Measurements from ENCODE around the gene SH2D3A.
"Not testable (repeated sequence)": the region's sequence is repeated elsewhere in the genome, so short reads cannot be mapped to it uniquely, and the experiment has no call there.

Gene SH2D3A

GRCh38 chr19:6787393-6787792 lies 20.2 kb upstream of the SH2D3A start:
- Histone ChIP-seq H3K36me3 (replicated peaks) (no peaks in the 10 kb centered on the region), H3K27ac (no peak overlapping the region), H3K4me3 (ENCODE audit: low read depth, low read length) (no peak overlapping the region), H3K27me3 (replicated peaks) (no peaks in the 10 kb centered on the region)
- in situ Hi-C loops (cut with HindIII; ENCODE audit: low pct_ligation_motif_present, low sequenced_read_pairs): no loop called here
- DNase-seq: no peak
- TF ChIP-seq CTCF (IDR thresholded peaks at IDR 0.05; ENCODE audit: low read depth, low read length, missing control alignments): no peak

GRCh38 chr19:6779206-6779605 lies 12.0 kb upstream of the SH2D3A start:
- in situ Hi-C loops (cut with HindIII; ENCODE audit: low pct_ligation_motif_present, low sequenced_read_pairs): no loop called here
- H3K36me3 ChIP-seq (replicated peaks): no peaks in the 10 kb centered on the region
- no peak for TF ChIP-seq CTCF (IDR thresholded peaks at IDR 0.05; ENCODE audit: low read depth, low read length, missing control alignments)
- no peak overlapping the region for H3K27ac ChIP-seq
- no peaks in the 10 kb centered on the region for H3K27me3 ChIP-seq (replicated peaks)
- DNase-seq: no peak
- no peak overlapping the region for H3K4me3 ChIP-seq (ENCODE audit: low read depth, low read length)

- Histone ChIP-seq H3K27ac (no peak overlapping the region), H3K36me3 (replicated peaks) (no peaks in the 10 kb centered on the region), H3K4me3 (ENCODE audit: low read depth, low read length) (no peak overlapping the region), H3K27me3 (replicated peaks) (no peaks in the 10 kb centered on the region)
- no peak for TF ChIP-seq CTCF (IDR thresholded peaks at IDR 0.05; ENCODE audit: low read depth, low read length, missing control alignments)
- DNase-seq: no peak
- in situ Hi-C loops (cut with HindIII; ENCODE audit: low pct_ligation_motif_present, low sequenced_read_pairs): no loop called here
Observed at GRCh38 chr19:6778386-6778785, 11.2 kb upstream of the SH2D3A start.

- TF ChIP-seq CTCF (IDR thresholded peaks at IDR 0.05; ENCODE audit: low read depth, low read length, missing control alignments): no peak
- Histone ChIP-seq H3K27me3 (replicated peaks) (no peaks in the 10 kb centered on the region), H3K27ac (no peak overlapping the region), H3K4me3 (ENCODE audit: low read depth, low read length) (no peak overlapping the region), H3K36me3 (replicated peaks) (no peaks in the 10 kb centered on the region)
- no peak for DNase-seq
- in situ Hi-C loops (cut with HindIII; ENCODE audit: low pct_ligation_motif_present, low sequenced_read_pairs): no loop called here
Observed at GRCh38 chr19:6777434-6777833, 10.2 kb upstream of the SH2D3A start.

- Histone ChIP-seq H3K27me3 (replicated peaks) (no peaks in the 10 kb centered on the region), H3K27ac (no peak overlapping the region), H3K4me3 (ENCODE audit: low read depth, low read length) (no peak overlapping the region), H3K36me3 (replicated peaks) (no peaks in the 10 kb centered on the region)
- in situ Hi-C loops (cut with HindIII; ENCODE audit: low pct_ligation_motif_present, low sequenced_read_pairs): no loop called here
- DNase-seq: no peak
- TF ChIP-seq CTCF (IDR thresholded peaks at IDR 0.05; ENCODE audit: low read depth, low read length, missing control alignments): no peak
Observed at GRCh38 chr19:6776999-6777398, 9.8 kb upstream of the SH2D3A start.

- H3K4me3 ChIP-seq (ENCODE audit: low read depth, low read length); H3K27me3 ChIP-seq (replicated peaks); H3K36me3 ChIP-seq (replicated peaks); DNase-seq; H3K27ac ChIP-seq; in situ Hi-C loops (cut with HindIII; ENCODE audit: low pct_ligation_motif_present, low sequenced_read_pairs): not testable (repeated sequence)
Observed at GRCh38 chr19:6776045-6776444, 8.8 kb upstream of the SH2D3A start.
